IMR-90 (cell line): ENCODE measurements around the gene BICD1.

ENCODE experiments used
- BHLHE40 ChIP-seq: fragments of 150-350 bp; IDR thresholded peaks from 2 replicates; pipeline ENCODE4 v1.6.1; 2016; ENCODE audit warnings: mild to moderate bottlenecking, low read depth, low read length
- CTCF ChIP-seq: conservative IDR thresholded peaks from 2 replicates; pipeline ENCODE4 v1.5.1; 2012; ENCODE audit warnings: mild to moderate bottlenecking, low read depth, low read length, improper control_type of control experiment
- ELK1 ChIP-seq: fragments of 150-350 bp; IDR thresholded peaks from 2 replicates; pipeline ENCODE4 v1.6.1; 2016; ENCODE audit warnings: low read depth, mild to moderate bottlenecking, low read length, moderate library complexity, borderline replicate concordance
- FOS ChIP-seq: fragments of 150-350 bp; IDR thresholded peaks from 2 replicates; pipeline ENCODE4 v1.6.1; 2016; ENCODE audit warnings: low read depth, low read length
- MXI1 ChIP-seq: IDR thresholded peaks from 2 replicates; pipeline ENCODE4 v1.6.1; 2012; ENCODE audit warnings: low read depth, mild to moderate bottlenecking, low read length, moderate library complexity, borderline replicate concordance
- POLR2A ChIP-seq: IDR thresholded peaks from 2 replicates; pipeline ENCODE4 v1.6.1; 2012; ENCODE audit warnings: mild to moderate bottlenecking, low read depth, low read length
- RAD21 ChIP-seq: IDR thresholded peaks from 2 replicates; pipeline ENCODE4 v1.6.1; 2012; ENCODE audit warnings: low read length, improper control_type of control experiment
- RFX5 ChIP-seq: IDR thresholded peaks from 2 replicates; pipeline ENCODE4 v1.8.0; 2012; ENCODE audit warnings: low read depth, mild to moderate bottlenecking, low read length, moderate library complexity
- SMC3 ChIP-seq: fragments of 150-350 bp; IDR thresholded peaks from 2 replicates; pipeline ENCODE4 v1.6.1; 2016; ENCODE audit warnings: low read depth, mild to moderate bottlenecking, antibody characterized with exemption, low read length, moderate library complexity
- USF2 ChIP-seq: fragments of 150-350 bp; IDR thresholded peaks from 2 replicates; pipeline ENCODE4 v1.6.1; 2017; ENCODE audit warnings: mild to moderate bottlenecking, antibody characterized with exemption, low read length, low read depth

- TF ChIP-seq CTCF, result no peak
- no peak for TF ChIP-seq POLR2A
- no peak for TF ChIP-seq MXI1
- TF ChIP-seq RFX5, result no peak
- TF ChIP-seq SMC3, result no peak
- TF ChIP-seq RAD21, result no peak
- TF ChIP-seq FOS, result no peak
- no peak for TF ChIP-seq BHLHE40
- no peak for TF ChIP-seq ELK1
- no peak for TF ChIP-seq USF2
Observed at GRCh38 chr12:32281098-32281497, 174.5 kb downstream of the BICD1 start.
